ENCODE results near the gene CHRNA1. TPM values are rescaled to one million over a fixed set of nuclear protein-coding genes. Genes with fewer than 3 reads are reported as not detected.
"Not testable (repeated sequence)": the region's sequence is repeated elsewhere in the genome, so short reads cannot be mapped to it uniquely, and the experiment has no call there.

CHRNA1 gene
- total and polyA plus RNA-seq, 2 experiments from 2014 or later = not detected

DNA sequence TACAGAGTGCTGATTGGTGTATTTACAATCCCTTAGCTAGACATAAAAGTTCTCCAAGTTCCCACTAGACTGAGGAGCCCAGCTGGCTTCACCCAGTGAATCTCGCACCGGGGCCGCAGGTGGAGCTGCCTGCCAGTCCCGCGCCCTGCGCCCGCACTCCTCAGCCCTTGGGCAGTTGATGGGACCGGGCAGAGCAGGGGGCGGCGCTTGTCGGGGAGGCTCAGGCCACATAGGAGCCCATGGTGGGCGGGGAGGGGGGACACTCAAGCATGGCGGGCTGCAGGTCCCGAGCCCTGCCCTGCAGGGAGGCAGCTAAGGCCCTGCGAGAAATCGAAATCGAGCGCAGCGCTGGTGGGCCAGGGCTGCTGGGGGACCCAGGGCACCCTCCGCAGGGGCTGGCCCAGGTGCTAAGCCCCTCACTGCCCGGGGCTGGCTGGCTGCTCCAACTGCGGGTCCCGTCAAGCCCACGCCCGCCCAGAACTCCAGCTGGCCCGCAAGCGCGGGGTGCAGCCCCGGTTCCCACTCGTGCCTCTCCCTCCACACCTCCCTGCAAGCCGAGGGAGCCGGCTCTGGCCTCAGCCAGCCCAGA is 54.8 kb downstream of the CHRNA1 start:
- not testable (repeated sequence) for H3K9me2 ChIP-seq (ENCODE audit: insufficient read depth); H3K79me2 ChIP-seq (replicated peaks; ENCODE audit: insufficient read depth); ATAC-seq; H3K27me3 ChIP-seq (ENCODE audit: insufficient read depth); H3K4me2 ChIP-seq; H3F3A ChIP-seq (replicated peaks; ENCODE audit: low read depth); H3K9me3 Mint-ChIP-seq; H3K4me3 Mint-ChIP-seq; H2AFZ ChIP-seq; H3K27ac Mint-ChIP-seq; H3K4me1 Mint-ChIP-seq; H3K27ac ChIP-seq (ENCODE audit: low read depth); H3K36me3 Mint-ChIP-seq (ENCODE audit: low read depth); DNase-seq (ENCODE audit: low spot score); H4K20me1 ChIP-seq (replicated peaks; ENCODE audit: insufficient read depth); H3K36me3 ChIP-seq (ENCODE audit: insufficient read depth); H3K27me3 Mint-ChIP-seq (ENCODE audit: insufficient read depth, low read depth, poor library complexity); H3K4me3 ChIP-seq; H3K4me1 ChIP-seq (ENCODE audit: insufficient read depth)

DNA sequence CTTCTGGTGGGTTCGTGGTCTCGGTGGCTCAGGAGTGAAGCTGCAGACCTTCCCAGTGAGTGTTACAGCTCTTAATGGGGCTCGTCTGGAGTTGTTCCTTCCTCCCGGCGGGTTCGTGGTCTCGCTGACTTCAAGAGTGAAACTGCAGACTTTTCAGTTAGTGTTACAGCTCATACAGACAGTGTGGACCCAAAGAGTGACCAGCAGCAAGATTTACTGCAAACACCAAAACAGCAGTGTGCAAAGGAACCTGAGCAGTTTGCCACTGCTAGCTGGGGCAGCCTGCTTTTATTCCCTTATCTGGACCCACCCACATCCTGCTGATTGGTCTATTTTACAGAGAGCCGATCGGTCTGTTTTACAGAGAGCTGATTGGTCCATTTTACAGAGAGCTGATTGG is 55.6 kb downstream of the CHRNA1 start:
- no peak overlapping the region for H3K4me3 ChIP-seq
- H3K36me3 ChIP-seq (ENCODE audit: insufficient read depth) = no peaks in the 10 kb centered on the region
- no peak overlapping the region for H2AFZ ChIP-seq
- no peaks in the 10 kb centered on the region for H4K20me1 ChIP-seq (replicated peaks; ENCODE audit: insufficient read depth)
- no peak overlapping the region for H3K4me2 ChIP-seq
- H3K27ac Mint-ChIP-seq = no peak overlapping the region
- no peaks in the 10 kb centered on the region for H3K4me1 Mint-ChIP-seq
- ATAC-seq (no peak), DNase-seq (ENCODE audit: low spot score) (no peak)
- TF ChIP-seq JUNB (IDR thresholded peaks at IDR 0.05; ENCODE audit: unreplicated experiment) = no peak
- no peak for TF ChIP-seq ETS1 (IDR thresholded peaks at IDR 0.05)
- TF ChIP-seq EZH2phosphoT487 (IDR thresholded peaks at IDR 0.05; ENCODE audit: unreplicated experiment) = no peak
- H3F3A ChIP-seq (replicated peaks; ENCODE audit: low read depth) = no peaks in the 10 kb centered on the region
- H3K4me3 Mint-ChIP-seq = no peak overlapping the region
- H3K27me3 Mint-ChIP-seq (ENCODE audit: insufficient read depth, low read depth, poor library complexity) = no peaks in the 10 kb centered on the region
- no peaks in the 10 kb centered on the region for H3K36me3 Mint-ChIP-seq (ENCODE audit: low read depth)
- H3K9me2 ChIP-seq (ENCODE audit: insufficient read depth) = no peaks in the 10 kb centered on the region
- H3K79me2 ChIP-seq (replicated peaks; ENCODE audit: insufficient read depth) = no peaks in the 10 kb centered on the region
- no peaks in the 10 kb centered on the region for H3K4me1 ChIP-seq (ENCODE audit: insufficient read depth)
- H3K9me3 Mint-ChIP-seq = peaks cover 4% of the 10 kb centered on the region; the same call in 1 of the 3 replicates
- H3K27me3 ChIP-seq (ENCODE audit: insufficient read depth) = no peaks in the 10 kb centered on the region
- H3K27ac ChIP-seq (ENCODE audit: low read depth) = no peak overlapping the region

DNA sequence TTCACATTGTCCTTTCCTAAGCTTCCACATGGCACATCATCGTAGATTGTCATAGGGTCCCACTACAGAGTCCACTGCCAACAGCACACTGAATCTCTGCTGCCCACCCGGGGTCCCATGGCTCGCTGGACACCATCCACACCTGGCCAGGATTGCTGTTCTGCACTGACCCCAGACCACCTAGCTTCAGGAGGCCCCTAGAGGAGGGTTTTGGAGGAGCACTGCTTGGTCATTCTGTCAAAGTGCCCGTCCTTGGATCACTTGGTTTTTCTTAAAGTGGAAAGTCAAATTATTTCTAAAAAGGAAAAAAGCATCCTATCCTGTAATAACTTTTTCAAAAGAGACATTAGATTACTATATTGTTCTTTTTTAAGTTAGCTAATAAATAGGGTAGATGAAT is 59.0 kb downstream of the CHRNA1 start:
- Histone ChIP-seq H3F3A (replicated peaks; ENCODE audit: low read depth) (no peaks in the 10 kb centered on the region), H3K79me2 (replicated peaks; ENCODE audit: insufficient read depth) (no peaks in the 10 kb centered on the region), H2AFZ (no peak overlapping the region), H3K4me3 (no peak overlapping the region), H3K27me3 (ENCODE audit: insufficient read depth) (no peaks in the 10 kb centered on the region), H3K9me2 (ENCODE audit: insufficient read depth) (no peaks in the 10 kb centered on the region), H3K4me2 (no peak overlapping the region), H3K4me1 (ENCODE audit: insufficient read depth) (no peaks in the 10 kb centered on the region), H4K20me1 (replicated peaks; ENCODE audit: insufficient read depth) (no peaks in the 10 kb centered on the region), H3K27ac (ENCODE audit: low read depth) (no peak overlapping the region), H3K36me3 (ENCODE audit: insufficient read depth) (no peaks in the 10 kb centered on the region)
- DNase-seq (ENCODE audit: low spot score) (no peak), ATAC-seq (peak; percentile 54; the same call in 2 of the 3 replicates)
- no peaks in the 10 kb centered on the region for H3K4me1 Mint-ChIP-seq
- no peak overlapping the region for H3K4me3 Mint-ChIP-seq
- TF ChIP-seq CTCF (conservative IDR thresholded peaks at IDR 0.05; ENCODE audit: low read depth in 2 of 2) = peak; percentile 27 to 46
- TF ChIP-seq EZH2 (IDR thresholded peaks at IDR 0.05; ENCODE audit: low read depth, unreplicated experiment) = no peak
- TF ChIP-seq ZNF331 (CRISPR knock-in tag; IDR thresholded peaks at IDR 0.05; ENCODE audit: low read depth) = no peak
- no peak for TF ChIP-seq CREB1 (CRISPR knock-in tag; IDR thresholded peaks at IDR 0.05; ENCODE audit: low read depth)
- no peak overlapping the region for H3K27ac Mint-ChIP-seq
- H3K36me3 Mint-ChIP-seq (ENCODE audit: low read depth) = no peaks in the 10 kb centered on the region
- H3K27me3 Mint-ChIP-seq (ENCODE audit: insufficient read depth, low read depth, poor library complexity) = peaks cover 2% of the 10 kb centered on the region
- peaks cover 4% of the 10 kb centered on the region; the same call in 1 of the 3 replicates for H3K9me3 Mint-ChIP-seq

Measured in GM23338 (cell line).